Psoas muscle (tissue), 8 donors: ENCODE measurements around the gene GDF2. TPM values are rescaled to one million over a fixed set of nuclear protein-coding genes. Genes with fewer than 3 reads are reported as not detected.

Source experiments
- ATAC-seq, 4 donors: fragments of 200-7000 bp; cut with Tn5 transposase; one replicate each; pipeline ENCODE4 v1.9.1; 2020; ENCODE audit warnings: moderate library complexity in 3 of 4, mild to moderate bottlenecking in 2 of 4
- DNase-seq, 2 donors: peaks; one replicate each; pipeline ENCODE4 v3.0.0-alpha.2; 2020
- H3K27ac ChIP-seq: fragments of 200-600 bp; one replicate; pipeline ENCODE4 v1.8.0; 2022
- H3K27me3 ChIP-seq, 3 donors: fragments of 200-600 bp in 1 of 3; one replicate each; pipeline versions ENCODE4 v1.6.1 to v1.8.0; 2013 to 2022; ENCODE audit warnings: low read length in 2 of 3, mild to moderate bottlenecking in 2 of 3, moderate library complexity in 1 of 3; ENCODE audit not compliant: insufficient read depth in 3 of 3
- H3K36me3 ChIP-seq, 2 donors: fragments of 200-600 bp in 1 of 2; one replicate each; pipeline versions ENCODE4 v1.6.1 to v1.8.0; 2013 to 2022; ENCODE audit warnings: low read depth in 1 of 2, mild to moderate bottlenecking in 1 of 2, moderate library complexity in 1 of 2; ENCODE audit not compliant: insufficient read depth in 1 of 2
- H3K4me1 ChIP-seq: fragments of 200-600 bp; one replicate; pipeline ENCODE4 v1.8.0; 2022
- H3K4me3 ChIP-seq: fragments of 200-600 bp; one replicate; pipeline ENCODE4 v1.8.0; 2022; ENCODE audit warnings: mild to moderate bottlenecking
- H3K9me3 ChIP-seq: fragments of 200-600 bp; one replicate; pipeline ENCODE4 v1.8.0; 2022
- CTCF ChIP-seq: fragments of 200-600 bp; IDR thresholded peaks from one replicate; pipeline ENCODE4 v1.8.0; 2022; ENCODE audit warnings: antibody characterized with exemption
- WGBS, 3 donors: extraction: QIAGEN DNeasy Blood & Tissue Kit; methylation state at CpG; one replicate each; pipeline versions ENCODE4 v1.1.6 to v1.1.7; 2013; 5-methylcytosine and 5-hydroxymethylcytosine counted together
- intact Hi-C, 2 donors: fragments of 100-400 bp; cut with DNase I; formaldehyde crosslinking; loops; one replicate each; pipeline versions ENCODE4 v1.11.0 to v1.14.2; 2022
- polyA plus RNA-seq, 3 donors: library from polyadenylated mRNA; stranded (reverse); fragments of 200-250 nt; gene quantifications; one replicate each; pipeline ENCODE4 v1.2.3, GENCODE V29; 2013
- total RNA-seq, 4 donors: library from RNA; stranded (reverse); fragmentation: NEBNext Ultra II Directional in 2 of 4; extraction: Animal tissue kit (Norgen Biotek cat#: 25700) in 2 of 4; gene quantifications; one replicate each; pipeline versions ENCODE4 v1.2.1 to v1.2.4, GENCODE V29; 2021 to 2023
- donor health status: healthy with polysubstance abuse.
- donor health status: DM: no; HTN: no; CAD: no; lungs with moderate emphysema.
- donor health status: Bipolar disorder and iron deficiency.
- donor health status: healthy.
- donor health status: DM: yes; HTN: yes; CAD: no.
- donor health status: DM: no; HTN: no; CAD: no.
- donor health status: DM: no; HTN: no; CAD: no.
- donor health status: DM: yes; HTN: yes; CAD: no.

Gene GDF2
- total and polyA plus RNA-seq, 7 donors = not detected

- Histone ChIP-seq H3K27me3 (peaks cover 0 to 1% (median 0%) of the 10 kb centered on the region in 3 donors), H3K36me3 (no peaks in the 10 kb centered on the region), H3K4me3 (no peak overlapping the region), H3K4me1 (no peaks in the 10 kb centered on the region), H3K9me3 (no peaks in the 10 kb centered on the region), H3K27ac (no peak overlapping the region)
- no peak for TF ChIP-seq CTCF
- WGBS, 3 donors = 81 to 85% (median 83%) methylated on average over 9 of the region's 9 CpGs
- no peak for ATAC-seq
- no peak for DNase-seq
- intact Hi-C loops = no loop called here
These were observed 39.1 kb upstream of the GDF2 start for GRCh38 chr10:47283101-47283630.

- Histone ChIP-seq H3K27ac (no peak overlapping the region), H3K9me3 (no peaks in the 10 kb centered on the region), H3K4me1 (no peaks in the 10 kb centered on the region), H3K27me3 (peaks cover 0 to 1% (median 0%) of the 10 kb centered on the region in 3 donors), H3K4me3 (no peak overlapping the region), H3K36me3 (no peaks in the 10 kb centered on the region)
- ATAC-seq = no peak
- no peak for DNase-seq
- intact Hi-C loops = no loop called here
- TF ChIP-seq CTCF = no peak
These were observed 38.4 kb upstream of the GDF2 start for GRCh38 chr10:47283848-47284247.

- TF ChIP-seq CTCF = no peak
- intact Hi-C loops = no loop called here
- Histone ChIP-seq H3K27me3 (peaks cover 0 to 1% (median 0%) of the 10 kb centered on the region in 3 donors), H3K9me3 (no peaks in the 10 kb centered on the region), H3K4me1 (no peaks in the 10 kb centered on the region), H3K27ac (no peak overlapping the region), H3K36me3 (no peaks in the 10 kb centered on the region), H3K4me3 (no peak overlapping the region)
- DNase-seq (no peak), ATAC-seq (no peak)
- WGBS, 3 donors = 72 to 77% (median 74%) methylated on average over 8 of the region's 8 CpGs
These were observed 36.7 kb upstream of the GDF2 start for GRCh38 chr10:47285381-47286115.

GRCh38 chr10:47286116-47286505 is 36.1 kb upstream of the GDF2 start:
- Histone ChIP-seq H3K9me3 (no peaks in the 10 kb centered on the region), H3K27me3 (peaks cover 0 to 1% (median 0%) of the 10 kb centered on the region in 3 donors), H3K36me3 (no peaks in the 10 kb centered on the region), H3K4me3 (no peak overlapping the region), H3K27ac (no peak overlapping the region), H3K4me1 (no peaks in the 10 kb centered on the region)
- no peak for ATAC-seq
- 85 to 96% (median 95%) methylated on average over 4 of the region's 4 CpGs for WGBS, 3 donors
- TF ChIP-seq CTCF = no peak
- no peak for DNase-seq
- intact Hi-C loops = no loop called here
